OCI-LY7 (cell line): Measurements from ENCODE around the gene SLC13A2.

ENCODE experiments used
- EZH2phosphoT487 ChIP-seq: fragments of 200-600 bp; sonication (generic); IDR thresholded peaks from 2 replicates; pipeline ENCODE4 v1.6.1; 2018; ENCODE audit warnings: low read depth, borderline replicate concordance, mild to moderate bottlenecking, mixed run types, antibody characterized with exemption, low read length, moderate library complexity, mixed read lengths
- TF ChIP-seq, protein P1 (sequence below): fragments of 200-600 bp; sonication (generic); conservative IDR thresholded peaks from 2 replicates; pipeline ENCODE4 v1.5.1; 2014; ENCODE audit warnings: mild to moderate bottlenecking, antibody characterized with exemption, low read length, moderate library complexity, mixed read lengths

DNA sequence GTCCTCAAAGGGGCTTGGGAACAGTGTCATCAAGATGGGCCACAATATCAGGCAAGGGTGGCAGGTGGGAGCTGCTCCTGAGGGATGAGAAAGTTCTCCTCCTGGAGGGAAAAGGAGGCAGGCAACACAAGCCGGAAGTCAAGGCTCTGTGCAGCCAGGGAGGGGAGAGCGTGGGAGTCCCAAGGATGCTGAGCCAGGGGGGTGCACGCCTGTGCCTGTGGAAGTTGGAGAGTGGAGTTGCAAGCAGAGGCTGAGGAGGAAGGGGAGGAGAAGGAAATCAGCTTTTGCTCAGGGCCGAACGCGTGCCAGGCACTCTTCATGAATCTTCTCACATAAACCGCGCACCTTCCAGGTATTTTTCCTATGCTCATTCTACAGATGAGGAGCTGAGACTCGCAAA, 7.4 kb upstream of the SLC13A2 start:
- TF ChIP-seq, protein P1, sequence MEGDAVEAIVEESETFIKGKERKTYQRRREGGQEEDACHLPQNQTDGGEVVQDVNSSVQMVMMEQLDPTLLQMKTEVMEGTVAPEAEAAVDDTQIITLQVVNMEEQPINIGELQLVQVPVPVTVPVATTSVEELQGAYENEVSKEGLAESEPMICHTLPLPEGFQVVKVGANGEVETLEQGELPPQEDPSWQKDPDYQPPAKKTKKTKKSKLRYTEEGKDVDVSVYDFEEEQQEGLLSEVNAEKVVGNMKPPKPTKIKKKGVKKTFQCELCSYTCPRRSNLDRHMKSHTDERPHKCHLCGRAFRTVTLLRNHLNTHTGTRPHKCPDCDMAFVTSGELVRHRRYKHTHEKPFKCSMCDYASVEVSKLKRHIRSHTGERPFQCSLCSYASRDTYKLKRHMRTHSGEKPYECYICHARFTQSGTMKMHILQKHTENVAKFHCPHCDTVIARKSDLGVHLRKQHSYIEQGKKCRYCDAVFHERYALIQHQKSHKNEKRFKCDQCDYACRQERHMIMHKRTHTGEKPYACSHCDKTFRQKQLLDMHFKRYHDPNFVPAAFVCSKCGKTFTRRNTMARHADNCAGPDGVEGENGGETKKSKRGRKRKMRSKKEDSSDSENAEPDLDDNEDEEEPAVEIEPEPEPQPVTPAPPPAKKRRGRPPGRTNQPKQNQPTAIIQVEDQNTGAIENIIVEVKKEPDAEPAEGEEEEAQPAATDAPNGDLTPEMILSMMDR: no peak
- no peak for TF ChIP-seq EZH2phosphoT487
